ENCODE results near the gene LIPM. TPM values are rescaled to one million over a fixed set of nuclear protein-coding genes. Genes with fewer than 3 reads are reported as not detected.

LIPM gene
- total RNA-seq, 4 donors from 2014 or later: not detected

- no peak for TF ChIP-seq CTCF (IDR thresholded peaks at IDR 0.05)
- TF ChIP-seq EP300 (IDR thresholded peaks at IDR 0.05): no peak
- no peak for TF ChIP-seq POLR2AphosphoS5 (IDR thresholded peaks at IDR 0.05)
- no peak for TF ChIP-seq POLR2A (IDR thresholded peaks at IDR 0.05)
- Histone ChIP-seq H3K4me3 (no peak overlapping the region), H3K4me1 (no peaks in the 10 kb centered on the region), H3K27me3 (peaks cover 5% of the 10 kb centered on the region), H3K36me3 (no peaks in the 10 kb centered on the region), H3K9me3 (no peaks in the 10 kb centered on the region), H3K27ac (no peak overlapping the region)
- no peak for ATAC-seq
- WGBS, 2 donors (ENCODE audit: low coverage in 1 of 2): 94% methylated on average over 2 of the region's 2 CpGs
Measured at GRCh38 chr10:88800152-88801125, 2.1 kb upstream of the LIPM start.

DNA sequence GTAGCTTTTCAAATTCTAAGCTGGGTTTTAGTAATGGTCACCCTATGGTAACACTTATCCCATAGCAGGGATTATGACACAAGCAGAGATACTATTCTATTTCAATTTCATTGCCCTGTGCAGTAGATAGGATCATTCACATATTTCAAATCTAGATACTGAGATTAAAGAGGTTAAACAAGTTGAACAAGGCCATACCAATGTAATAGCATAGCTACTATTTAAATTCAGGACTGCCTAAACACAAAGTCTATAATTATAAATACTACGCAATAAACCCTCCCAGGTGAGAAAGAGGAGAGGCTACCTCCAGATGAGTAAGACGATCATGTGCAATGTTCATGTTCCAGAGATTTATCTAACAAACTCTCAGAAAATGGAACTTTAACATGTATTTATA is 1.1 kb downstream of the LIPM start:
- H3K4me3 ChIP-seq: no peak overlapping the region
- ATAC-seq: no peak
- no peaks in the 10 kb centered on the region for H3K36me3 ChIP-seq
- no peaks in the 10 kb centered on the region for H3K4me1 ChIP-seq
- WGBS, 2 donors (ENCODE audit: low coverage in 1 of 2): 89 to 100% methylated on average over 2 of the region's 2 CpGs
- peaks cover 5% of the 10 kb centered on the region for H3K27me3 ChIP-seq
- TF ChIP-seq POLR2A (IDR thresholded peaks at IDR 0.05): no peak
- TF ChIP-seq EP300 (IDR thresholded peaks at IDR 0.05): no peak
- TF ChIP-seq POLR2AphosphoS5 (IDR thresholded peaks at IDR 0.05): no peak
- TF ChIP-seq CTCF (IDR thresholded peaks at IDR 0.05): no peak
- H3K27ac ChIP-seq: no peak overlapping the region
- H3K9me3 ChIP-seq: no peaks in the 10 kb centered on the region

DNA sequence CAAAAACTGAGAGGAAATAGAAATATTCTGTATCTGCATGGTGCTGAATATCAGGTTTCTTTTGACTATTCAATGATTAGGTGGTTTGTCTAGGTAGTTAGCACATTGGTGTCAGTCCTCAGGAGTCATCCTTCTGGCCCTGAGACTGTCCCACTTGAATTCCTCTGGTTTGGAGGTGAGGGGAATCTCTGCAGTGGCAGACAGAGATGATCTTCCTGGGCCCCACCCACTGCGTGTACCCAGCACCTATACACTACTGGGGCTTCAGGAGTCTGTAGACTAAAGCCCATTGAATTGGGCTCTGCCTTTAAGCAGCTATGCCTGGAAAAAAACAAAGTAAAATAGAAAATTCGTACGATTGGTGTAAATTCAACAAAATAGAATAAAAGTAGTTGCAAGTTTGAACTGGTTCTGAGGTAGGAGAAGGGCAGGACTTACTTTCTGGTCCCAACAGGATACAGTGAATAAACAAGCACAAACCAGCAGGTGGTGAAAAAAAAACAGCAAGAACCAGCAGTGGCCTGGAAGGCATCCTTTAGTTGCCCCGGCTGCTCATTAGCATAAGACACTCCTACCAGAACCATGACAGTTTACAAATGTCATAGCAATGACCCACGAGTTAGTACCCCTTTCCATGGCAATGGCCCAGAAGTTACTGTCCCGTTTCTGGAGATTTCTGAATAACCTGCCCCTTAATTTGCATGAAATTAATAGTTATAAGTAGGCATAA is 1.7 kb downstream of the LIPM start:
- TF ChIP-seq POLR2A (IDR thresholded peaks at IDR 0.05): no peak
- no peak for TF ChIP-seq EP300 (IDR thresholded peaks at IDR 0.05)
- TF ChIP-seq CTCF (IDR thresholded peaks at IDR 0.05): no peak
- no peak for TF ChIP-seq POLR2AphosphoS5 (IDR thresholded peaks at IDR 0.05)
- H3K9me3 ChIP-seq: no peaks in the 10 kb centered on the region
- no peaks in the 10 kb centered on the region for H3K36me3 ChIP-seq
- WGBS, 2 donors (ENCODE audit: low coverage in 1 of 2): 41 to 43% methylated on average over 5 to 6 of the region's 6 CpGs
- no peak overlapping the region for H3K27ac ChIP-seq
- no peak for ATAC-seq
- H3K4me1 ChIP-seq: no peaks in the 10 kb centered on the region
- H3K4me3 ChIP-seq: no peak overlapping the region
- H3K27me3 ChIP-seq: peaks cover 5% of the 10 kb centered on the region

- H3K9me3 ChIP-seq: no peaks in the 10 kb centered on the region
- no peak overlapping the region for H3K4me3 ChIP-seq
- 38 to 45% methylated on average over 2 of the region's 2 CpGs for WGBS, 2 donors (ENCODE audit: low coverage in 1 of 2)
- no peaks in the 10 kb centered on the region for H3K36me3 ChIP-seq
- ATAC-seq: no peak
- TF ChIP-seq CTCF (IDR thresholded peaks at IDR 0.05) (no peak), POLR2AphosphoS5 (IDR thresholded peaks at IDR 0.05) (no peak), EP300 (IDR thresholded peaks at IDR 0.05) (no peak), POLR2A (IDR thresholded peaks at IDR 0.05) (no peak)
- H3K4me1 ChIP-seq: no peaks in the 10 kb centered on the region
- no peak overlapping the region for H3K27ac ChIP-seq
- H3K27me3 ChIP-seq: peaks cover 5% of the 10 kb centered on the region
Measured at GRCh38 chr10:88805361-88805760, 2.8 kb downstream of the LIPM start.
